Endothelial cell of umbilical vein (primary cell): ENCODE measurements around the gene AP5Z1. TPM values are rescaled to one million over a fixed set of nuclear protein-coding genes. Genes with fewer than 3 reads are reported as not detected.

Experiments
- BruUV-seq: library from RNA; stranded (reverse); fragments of 400-500 nt; replicated peaks from 2 replicates; lab custom pipeline; 2021; lab: Mats Ljungman, UMichigan
- CTCF ChIA-PET: fragments of 300-600, 350-600 bp; sonication (Branson Sonifier 250); formaldehyde crosslinking; loops from one replicate; lab custom pipeline; 2021; ENCODE audit warnings: antibody characterized with exemption, inconsistent platforms; lab: Charles Lee
- POLR2A ChIA-PET: fragments of 300-600, 350-600 bp; sonication (Branson Sonifier 250); formaldehyde crosslinking; loops from one replicate; lab custom pipeline; 2021; ENCODE audit warnings: antibody characterized with exemption, inconsistent platforms; lab: Charles Lee
- DNase-seq: peaks from one replicate; pipeline ENCODE4 v3.0.0-alpha.2; 2011; ENCODE audit warnings: low read depth, low spot score
- FAIRE-seq: peaks from 2 replicates; lab custom pipeline; 2011; peaks lifted over from hg19 to GRCh38; lab: Jason Lieb, UNC
- H2AFZ ChIP-seq: 2 replicates; pipeline ENCODE4 v1.6.0; 2012; ENCODE audit warnings: low read depth, low read length, control low read depth, inconsistent platforms
- H3K27ac ChIP-seq: 2 replicates; pipeline ENCODE4 v1.5.1; 2011; ENCODE audit warnings: low read depth, mild to moderate bottlenecking, control low read depth, low read length, moderate library complexity; ENCODE audit not compliant: insufficient read depth
- H3K27me3 ChIP-seq, 2 experiments: 2 replicates each; pipeline versions ENCODE4 v1.6.0 to v1.6.1; 2011; ENCODE audit warnings: low read length in 2 of 2, mixed read lengths in 1 of 2; ENCODE audit not compliant: control insufficient read depth in 2 of 2, insufficient read depth in 2 of 2
- H3K36me3 ChIP-seq, 2 experiments: 2 replicates in 1 of 2; 3 replicates in 1 of 2; pipeline ENCODE4 v1.5.1; 2011; ENCODE audit warnings: low read length in 2 of 2, mild to moderate bottlenecking in 1 of 2, moderate library complexity in 1 of 2; ENCODE audit not compliant: control insufficient read depth in 2 of 2, insufficient read depth in 2 of 2; ENCODE audit errors: extremely low read depth in 1 of 2
- H3K4me1 ChIP-seq: 3 replicates; pipeline ENCODE4 v1.5.1; 2011; ENCODE audit warnings: mild to moderate bottlenecking, low read length; ENCODE audit not compliant: control insufficient read depth, insufficient read depth; ENCODE audit errors: extremely low read depth
- H3K4me2 ChIP-seq: 2 replicates; pipeline ENCODE4 v1.6.1; 2011; ENCODE audit warnings: low read length, control low read depth, mixed read lengths; ENCODE audit not compliant: insufficient read depth
- H3K4me3 ChIP-seq, 3 experiments: fragments of 200-600 bp in 1 of 3; sonication (generic), shearing (Covaris generic) in 1 of 3; replicated peaks in 1 of 3; 2 replicates each; pipeline ENCODE4 v1.5.1; 2011 to 2016; ENCODE audit warnings: control low read depth in 3 of 3, low read length in 3 of 3, mild to moderate bottlenecking in 2 of 3, inconsistent platforms in 1 of 3, low read depth in 1 of 3, moderate library complexity in 1 of 3; ENCODE audit not compliant: insufficient read depth in 1 of 3
- H3K79me2 ChIP-seq: 2 replicates; pipeline ENCODE4 v1.6.0; 2012; ENCODE audit warnings: low read length, inconsistent platforms; ENCODE audit not compliant: control insufficient read depth, insufficient read depth
- H3K9ac ChIP-seq: replicated peaks from 2 replicates; pipeline ENCODE3; 2011; ENCODE audit warnings: low read length, control low read depth; ENCODE audit not compliant: insufficient read depth; ENCODE audit errors: extremely low read depth
- H3K9me1 ChIP-seq: replicated peaks from 3 replicates; pipeline ENCODE4 v1.6.0; 2011; ENCODE audit warnings: mild to moderate bottlenecking, low read length; ENCODE audit not compliant: control insufficient read depth, insufficient read depth; ENCODE audit errors: extremely low read depth
- H3K9me3 ChIP-seq: replicated peaks from 2 replicates; pipeline ENCODE4 v1.5.1; 2012; ENCODE audit warnings: low read length, inconsistent platforms; ENCODE audit not compliant: control insufficient read depth, insufficient read depth
- H4K20me1 ChIP-seq: replicated peaks from 2 replicates; pipeline ENCODE3; 2011; ENCODE audit warnings: mild to moderate bottlenecking, low read length; ENCODE audit not compliant: control insufficient read depth, insufficient read depth; ENCODE audit errors: extremely low read depth
- CTCF ChIP-seq, 2 donors: IDR thresholded peaks; 1 replicate in 1 of 2; 2 replicates in 1 of 2; pipeline ENCODE4 v1.5.1; 2011; ENCODE audit warnings: low read length in 2 of 2, mild to moderate bottlenecking in 2 of 2, moderate library complexity in 2 of 2, control low read depth in 1 of 2, inconsistent platforms in 1 of 2, low read depth in 1 of 2; ENCODE audit not compliant: insufficient read depth in 1 of 2; ENCODE audit errors: extremely low read depth in 1 of 2
- FOS ChIP-seq: IDR thresholded peaks from 2 replicates; pipeline ENCODE4 v1.6.1; 2011; ENCODE audit warnings: mild to moderate bottlenecking, low read length, moderate library complexity, borderline replicate concordance; ENCODE audit not compliant: insufficient read depth
- POLR2AphosphoS5 ChIP-seq: IDR thresholded peaks from 2 replicates; pipeline ENCODE4 v1.6.1; 2012; ENCODE audit warnings: low read depth, mild to moderate bottlenecking, control low read depth, low read length, moderate library complexity; ENCODE audit not compliant: insufficient read depth
- dilution Hi-C: fragments of 300-500 bp; cut with MboI; formaldehyde crosslinking; loops from one replicate; pipeline ENCODE4 v1.15.0; 2019; ENCODE audit warnings: low sequenced_read_pairs; ENCODE audit not compliant: extremely low pct_ligation_motif_present
- intact Hi-C: fragments of 100-400 bp; cut with micrococcal nuclease; formaldehyde crosslinking; loops from one replicate; pipeline ENCODE4 v1.10.0; 2022
- polyA plus RNA-seq, 4 experiments: library from polyadenylated mRNA; depleted of rRNA in 3 of 4; stranded (reverse) in 3 of 4; unstranded in 1 of 4; fragments of >200 nt; gene quantifications; 2 replicates each; pipeline versions ENCODE4 v1.2.1 to v1.2.3, GENCODE V29; 2011 to 2012; ENCODE audit warnings: missing spikeins in 1 of 4
- total RNA-seq: library from RNA; stranded (reverse); gene quantifications from 2 replicates; pipeline ENCODE4 v1.2.3, GENCODE V29; 2021

The AP5Z1 gene
- total and polyA plus RNA-seq, 2 donors (not counting 3 experiments of a cell fraction or from before 2014, with no cell fraction given), result 53.7 to 58.9 TPM

- BruUV-seq, result no TSS peak
- Histone ChIP-seq H3K9me3 (no peaks in the 10 kb centered on the region), H3K4me3 (no peak overlapping the region), H2AFZ (peak overlapping the region; percentile 7), H3K36me3 (no peaks in the 10 kb centered on the region), H3K9me1 (no peaks in the 10 kb centered on the region), H3K4me1 (no peaks in the 10 kb centered on the region), H3K27me3 (no peaks in the 10 kb centered on the region), H3K9ac (no peak overlapping the region), H3K79me2 (no peaks in the 10 kb centered on the region), H4K20me1 (no peaks in the 10 kb centered on the region), H3K4me2 (no peak overlapping the region), H3K27ac (no peak overlapping the region)
- intact Hi-C loops, result loop anchor here (1.0 kb wide), 3 partner anchors 85 to 287 kb away; partner anchors contain the start of gene RADIL
- TF ChIP-seq FOS (peak; percentile 6), CTCF (IDR thresholded peaks at IDR 0.05; ENCODE audit: extremely low read depth in 1 of 2, insufficient read depth in 1 of 2, low read depth in 1 of 2, low read length in 2 of 2) (peak; percentile 67 to 97), POLR2AphosphoS5 (no peak)
- FAIRE-seq, result peak; percentile 55
- POLR2A ChIA-PET, result no interaction called here
- DNase-seq, result peak; percentile 30
- CTCF ChIA-PET, result interaction anchor here (0.7 to 9.9 kb wide), 12 partner anchors 8 to 376 kb away, joined by 3 to 104 read pairs (median 8); partner anchors contain the start of genes AP5Z1 and RADIL
- dilution Hi-C loops, result no loop called here
These were observed 22.7 kb downstream of the AP5Z1 start for GRCh38 chr7:4797858-4798705.
